ENCODE data around the gene PHF20.

The PHF20 gene

DNA sequence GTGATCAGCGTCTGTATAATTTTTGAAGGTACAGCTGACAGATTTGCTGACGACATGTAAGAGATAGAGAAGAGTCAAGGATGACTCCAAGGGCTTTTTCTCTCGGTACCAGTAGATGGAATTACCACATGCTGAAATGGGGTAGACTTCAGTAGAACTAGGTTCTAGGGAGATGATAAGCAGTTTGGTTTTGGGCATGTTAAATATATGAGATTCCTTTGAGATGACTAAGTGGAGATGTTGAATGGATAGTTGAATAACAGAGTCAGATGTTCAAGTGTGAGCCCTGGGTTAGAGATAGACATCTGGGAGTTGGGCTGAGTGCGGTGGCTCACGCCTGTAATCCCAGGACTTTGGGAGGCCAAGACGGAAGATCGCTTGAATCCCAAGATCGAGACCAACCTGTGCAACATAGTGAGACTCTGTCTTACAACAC is 50.0 kb downstream of the PHF20 start:
- H3K9me3 ChIP-seq (replicated peaks; ENCODE audit: insufficient read depth, low read length): no peaks in the 10 kb centered on the region
- no peak overlapping the region for H3K27ac ChIP-seq (ENCODE audit: low read length)
- H3K4me1 ChIP-seq (ENCODE audit: low read length): peaks cover 13% of the 10 kb centered on the region
- peaks cover 19% of the 10 kb centered on the region for H3F3A ChIP-seq (ENCODE audit: insufficient read depth, low read length)
- H3K9ac ChIP-seq (ENCODE audit: low read length): no peak overlapping the region
- no peaks in the 10 kb centered on the region for H3K9me2 ChIP-seq (replicated peaks; ENCODE audit: insufficient read depth, low read length)
- H3K4me2 ChIP-seq (ENCODE audit: low read depth, low read length): no peak overlapping the region
- no peaks in the 10 kb centered on the region for H3K36me3 ChIP-seq (replicated peaks; ENCODE audit: insufficient read depth, low read length)
- no peak overlapping the region for H3K4me3 ChIP-seq (ENCODE audit: low read length)
- no peaks in the 10 kb centered on the region for H3K27me3 ChIP-seq (replicated peaks; ENCODE audit: insufficient read depth, low read length)
- no peaks in the 10 kb centered on the region for H4K20me1 ChIP-seq (ENCODE audit: insufficient read depth, low read length)
- DNase-seq: no peak
- no peak for TF ChIP-seq EZH2 (optimal IDR thresholded peaks at IDR 0.05; ENCODE audit: low read depth, low read length)
- no peak for TF ChIP-seq CTCF (IDR thresholded peaks at IDR 0.05; ENCODE audit: low read length)
- peaks cover 15% of the 10 kb centered on the region for H3K79me2 ChIP-seq (ENCODE audit: low read length)
- H2AFZ ChIP-seq (ENCODE audit: low read length): no peak overlapping the region

DNA sequence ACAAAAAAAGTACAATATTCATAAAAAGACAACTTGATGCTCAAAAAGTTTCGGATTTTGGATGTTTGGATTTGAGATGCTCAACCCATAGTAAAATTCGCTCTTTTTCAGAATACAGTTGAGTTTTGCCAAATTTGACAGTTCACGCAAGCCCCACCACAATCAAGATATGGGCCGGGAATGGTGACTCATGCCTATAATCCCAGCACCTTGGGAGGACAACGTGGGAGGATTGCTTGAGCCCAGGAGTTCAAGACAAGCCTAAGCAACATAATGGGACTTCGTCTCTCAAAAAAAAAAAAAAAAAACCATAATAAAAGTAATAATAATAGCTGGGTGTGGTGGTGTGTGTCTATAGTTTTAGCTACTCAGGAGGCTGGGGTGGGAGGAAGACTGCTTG is 51.3 kb downstream of the PHF20 start:
- no peaks in the 10 kb centered on the region for H3K9me3 ChIP-seq (replicated peaks; ENCODE audit: insufficient read depth, low read length)
- peaks cover 15% of the 10 kb centered on the region for H3K79me2 ChIP-seq (ENCODE audit: low read length)
- DNase-seq: no peak
- H3K4me2 ChIP-seq (ENCODE audit: low read depth, low read length): no peak overlapping the region
- H3K36me3 ChIP-seq (replicated peaks; ENCODE audit: insufficient read depth, low read length): no peaks in the 10 kb centered on the region
- H4K20me1 ChIP-seq (ENCODE audit: insufficient read depth, low read length): no peaks in the 10 kb centered on the region
- no peak overlapping the region for H3K4me3 ChIP-seq (ENCODE audit: low read length)
- peaks cover 13% of the 10 kb centered on the region for H3K4me1 ChIP-seq (ENCODE audit: low read length)
- no peak overlapping the region for H3K9ac ChIP-seq (ENCODE audit: low read length)
- H3K9me2 ChIP-seq (replicated peaks; ENCODE audit: insufficient read depth, low read length): no peaks in the 10 kb centered on the region
- TF ChIP-seq EZH2phosphoT487 (IDR thresholded peaks at IDR 0.05; ENCODE audit: low read length): no peak
- no peak for TF ChIP-seq EZH2 (optimal IDR thresholded peaks at IDR 0.05; ENCODE audit: low read depth, low read length)
- no peak for TF ChIP-seq CTCF (IDR thresholded peaks at IDR 0.05; ENCODE audit: low read length)
- no peak overlapping the region for H3K27ac ChIP-seq (ENCODE audit: low read length)
- H3F3A ChIP-seq (ENCODE audit: insufficient read depth, low read length): peaks cover 19% of the 10 kb centered on the region
- H2AFZ ChIP-seq (ENCODE audit: low read length): no peak overlapping the region
- no peaks in the 10 kb centered on the region for H3K27me3 ChIP-seq (replicated peaks; ENCODE audit: insufficient read depth, low read length)

GRCh38 chr20:35823937-35824336 is 52.1 kb downstream of the PHF20 start:
- Histone ChIP-seq H3K4me3 (ENCODE audit: low read length) (no peak overlapping the region), H3K9me3 (replicated peaks; ENCODE audit: insufficient read depth, low read length) (no peaks in the 10 kb centered on the region), H3K4me2 (ENCODE audit: low read depth, low read length) (no peak overlapping the region), H3F3A (ENCODE audit: insufficient read depth, low read length) (peaks cover 12% of the 10 kb centered on the region), H3K27me3 (replicated peaks; ENCODE audit: insufficient read depth, low read length) (no peaks in the 10 kb centered on the region), H3K27ac (ENCODE audit: low read length) (no peak overlapping the region), H3K4me1 (ENCODE audit: low read length) (peaks cover 7% of the 10 kb centered on the region), H2AFZ (ENCODE audit: low read length) (no peak overlapping the region), H3K79me2 (ENCODE audit: low read length) (peaks cover 15% of the 10 kb centered on the region), H3K9me2 (replicated peaks; ENCODE audit: insufficient read depth, low read length) (no peaks in the 10 kb centered on the region), H4K20me1 (ENCODE audit: insufficient read depth, low read length) (no peaks in the 10 kb centered on the region), H3K36me3 (replicated peaks; ENCODE audit: insufficient read depth, low read length) (no peaks in the 10 kb centered on the region), H3K9ac (ENCODE audit: low read length) (no peak overlapping the region)
- no peak for TF ChIP-seq CTCF (IDR thresholded peaks at IDR 0.05; ENCODE audit: low read length)
- no peak for TF ChIP-seq EZH2phosphoT487 (IDR thresholded peaks at IDR 0.05; ENCODE audit: low read length)
- TF ChIP-seq EZH2 (optimal IDR thresholded peaks at IDR 0.05; ENCODE audit: low read depth, low read length): no peak
- DNase-seq: no peak
